SK-N-SH (cell line): ENCODE results near the gene XRRA1. TPM values are rescaled to one million over a fixed set of nuclear protein-coding genes. Genes with fewer than 3 reads are reported as not detected.

Experiments
- CTCF ChIA-PET: fragments of 300-600, 350-600 bp; formaldehyde crosslinking; extraction: SDS; loops from one replicate; lab custom pipeline; 2021; lab: Yijun Ruan, JAX
- POLR2A ChIA-PET: fragments of 350-600 bp; sonication (Branson Sonifier 250); formaldehyde crosslinking; extraction: SDS; loops from one replicate; lab custom pipeline; 2020; ENCODE audit warnings: antibody characterized with exemption, inconsistent platforms; lab: Yijun Ruan, JAX
- DNase-seq: peaks from one replicate; pipeline ENCODE4 v3.0.0; 2012
- H2AFZ ChIP-seq: fragments of 200-600 bp; sonication (generic); 2 replicates; pipeline ENCODE4 v1.8.1; 2016; ENCODE audit warnings: antibody characterized with exemption, mild to moderate bottlenecking, low read depth
- H3F3A ChIP-seq: fragments of 200-600 bp; sonication (generic); replicated peaks from 2 replicates; pipeline ENCODE3; 2016; ENCODE audit warnings: antibody characterized with exemption, mild to moderate bottlenecking; ENCODE audit not compliant: insufficient read depth
- H3K27ac ChIP-seq, 2 experiments: fragments of 200-500 bp in 1 of 2; fragments of 200-600 bp in 1 of 2; sonication (Bioruptor generic) in 1 of 2; sonication (generic), shearing (Covaris generic) in 1 of 2; 2 replicates each; pipeline versions ENCODE4 v1.5.1 to v1.6.1; 2014 to 2016; ENCODE audit warnings: low read depth in 2 of 2, inconsistent platforms in 1 of 2, low read length in 1 of 2, mild to moderate bottlenecking in 1 of 2, mixed read lengths in 1 of 2
- H3K27me3 ChIP-seq: fragments of 200-600 bp; sonication (generic), shearing (Covaris generic); 2 replicates; pipeline ENCODE4 v1.6.1; 2016; ENCODE audit warnings: mixed run types; ENCODE audit not compliant: insufficient read depth
- H3K36me3 ChIP-seq, 2 experiments: fragments of 200-500 bp in 1 of 2; fragments of 200-600 bp in 1 of 2; sonication (Bioruptor generic) in 1 of 2; sonication (generic) in 1 of 2; replicated peaks in 1 of 2; 2 replicates each; pipeline versions ENCODE3 to v1.5.1; 2014 to 2016; ENCODE audit warnings: low read length in 1 of 2, mild to moderate bottlenecking in 1 of 2; ENCODE audit not compliant: insufficient read depth in 2 of 2, control insufficient read depth in 1 of 2
- H3K4me1 ChIP-seq, 2 experiments: fragments of 200-500 bp in 1 of 2; fragments of 200-600 bp in 1 of 2; sonication (Bioruptor generic) in 1 of 2; sonication (generic), shearing (Covaris generic) in 1 of 2; 2 replicates each; pipeline versions ENCODE4 v1.5.1 to v1.6.1; 2014 to 2016; ENCODE audit warnings: low read depth in 1 of 2, low read length in 1 of 2, mixed run types in 1 of 2; ENCODE audit not compliant: insufficient read depth in 2 of 2, control insufficient read depth in 1 of 2
- H3K4me2 ChIP-seq: fragments of 200-600 bp; sonication (generic), shearing (Covaris generic); 2 replicates; pipeline ENCODE4 v1.6.1; 2017; ENCODE audit warnings: mixed run types
- H3K4me3 ChIP-seq, 2 experiments: fragments of 200-500 bp in 1 of 2; fragments of 200-600 bp in 1 of 2; sonication (Bioruptor generic) in 1 of 2; sonication (generic), shearing (Covaris generic) in 1 of 2; 2 replicates each; pipeline versions ENCODE4 v1.5.1 to v1.8.1; 2014 to 2016; ENCODE audit warnings: low read depth in 2 of 2, inconsistent platforms in 1 of 2, low read length in 1 of 2, mild to moderate bottlenecking in 1 of 2, mixed read lengths in 1 of 2, moderate library complexity in 1 of 2
- H3K79me2 ChIP-seq: fragments of 200-600 bp; sonication (generic); 2 replicates; pipeline ENCODE4 v1.8.1; 2017; ENCODE audit warnings: mild to moderate bottlenecking; ENCODE audit not compliant: insufficient read depth
- H3K9ac ChIP-seq: fragments of 200-600 bp; sonication (generic); 2 replicates; pipeline ENCODE4 v1.6.1; 2017; ENCODE audit warnings: mixed run types
- H3K9me2 ChIP-seq: fragments of 200-600 bp; sonication (generic); 2 replicates; pipeline ENCODE4 v1.6.1; 2017; ENCODE audit warnings: mixed run types
- H3K9me3 ChIP-seq: fragments of 200-600 bp; sonication (generic); 2 replicates; pipeline ENCODE4 v1.6.1; 2017; ENCODE audit warnings: mixed run types, mild to moderate bottlenecking, moderate library complexity
- H4K20me1 ChIP-seq: fragments of 200-600 bp; sonication (generic); 2 replicates; pipeline ENCODE4 v1.6.1; 2017; ENCODE audit warnings: mild to moderate bottlenecking, mixed run types; ENCODE audit not compliant: insufficient read depth
- CTCF ChIP-seq: fragments of 200-600 bp; sonication (generic); IDR thresholded peaks from 2 replicates; pipeline ENCODE4 v1.6.1; 2017; ENCODE audit warnings: antibody characterized with exemption, mild to moderate bottlenecking, moderate library complexity
- EP300 ChIP-seq, 2 experiments: IDR thresholded peaks; 2 replicates each; pipeline versions ENCODE4 v1.4.0 to v1.6.1; 2012; ENCODE audit warnings: borderline replicate concordance in 1 of 2, low read depth in 1 of 2, low read length in 1 of 2
- FOXM1 ChIP-seq: IDR thresholded peaks from 2 replicates; pipeline ENCODE4 v1.4.0; 2012; ENCODE audit warnings: low read depth, mild to moderate bottlenecking
- GABPA ChIP-seq: IDR thresholded peaks from 2 replicates; pipeline ENCODE4 v1.4.0; 2012; ENCODE audit warnings: low read depth, mild to moderate bottlenecking
- IRF3 ChIP-seq: fragments of 150-350 bp; IDR thresholded peaks from 2 replicates; pipeline ENCODE4 v1.6.1; 2016; ENCODE audit warnings: mild to moderate bottlenecking, low read depth, low read length
- JUND ChIP-seq: IDR thresholded peaks from 2 replicates; pipeline ENCODE4 v1.4.0; 2012
- MEF2A ChIP-seq: IDR thresholded peaks from 2 replicates; pipeline ENCODE4 v1.4.0; 2012; ENCODE audit warnings: low read depth, borderline replicate concordance
- NFIC ChIP-seq: IDR thresholded peaks from 2 replicates; pipeline ENCODE4 v1.4.0; 2012; ENCODE audit warnings: borderline replicate concordance
- RXRA ChIP-seq: IDR thresholded peaks from 2 replicates; pipeline ENCODE4 v1.4.0; 2012; ENCODE audit warnings: low read depth, mild to moderate bottlenecking, borderline replicate concordance
- YY1 ChIP-seq: IDR thresholded peaks from 2 replicates; pipeline ENCODE4 v1.4.0; 2012; ENCODE audit warnings: low read depth, mild to moderate bottlenecking
- whole genome bisulfite sequencing: methylation state at CpG from one replicate; pipeline ENCODE4 v1.1.6; 2017; ENCODE audit warnings: low lambda C conversion rate; 5-methylcytosine and 5-hydroxymethylcytosine counted together
- polyA plus RNA-seq, 3 experiments: library from polyadenylated mRNA; depleted of rRNA; stranded (reverse); fragments of >200 nt; gene quantifications; 2 replicates each; pipeline ENCODE4 v1.2.3, GENCODE V29; 2012
- TF ChIP-seq, protein P1 (sequence below): IDR thresholded peaks from 2 replicates; pipeline ENCODE4; 2012
- TF ChIP-seq, protein P2 (sequence below): IDR thresholded peaks from 2 replicates; pipeline ENCODE4 v1.4.0; 2012; ENCODE audit warnings: low read depth
- TF ChIP-seq, protein P3 (sequence below): IDR thresholded peaks from 2 replicates; pipeline ENCODE4 v1.4.0; 2012; ENCODE audit warnings: low read depth, borderline replicate concordance
- TF ChIP-seq, protein P4 (sequence below): IDR thresholded peaks from 2 replicates; pipeline ENCODE4 v1.4.0; 2012; ENCODE audit warnings: low read depth, borderline replicate concordance

Gene XRRA1
- polyA plus RNA-seq, 1 of the 3 experiments (the other 2 are of a cell fraction), result 12.9 TPM

DNA sequence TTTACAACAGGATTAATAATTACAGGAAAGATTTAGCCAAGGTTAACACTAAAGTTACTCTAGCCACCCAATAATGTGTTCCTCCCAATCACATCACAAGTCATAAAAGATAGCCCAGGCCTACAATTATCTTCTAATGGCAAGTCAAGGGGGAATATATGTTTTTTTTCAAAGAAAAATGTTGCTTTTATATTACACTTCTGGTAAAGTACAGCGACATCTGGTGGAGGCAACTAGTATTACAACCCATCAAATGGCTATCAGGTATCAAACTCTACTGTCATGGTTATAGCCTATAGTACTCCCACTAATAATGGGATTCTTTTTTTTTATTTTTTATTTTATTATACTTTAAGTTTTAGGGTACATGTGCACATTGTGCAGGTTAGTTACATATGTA, 71.8 kb downstream of the XRRA1 start:
- Histone ChIP-seq H3K4me1 (no peaks in the 10 kb centered on the region), H4K20me1 (no peaks in the 10 kb centered on the region), H3K79me2 (no peaks in the 10 kb centered on the region)
- TF ChIP-seq YY1 (no peak), CTCF (peak; percentile 65), MEF2A (no peak)
- TF ChIP-seq, all 33 proteins: peak for 1
- Histone ChIP-seq H3K4me3 (no peak overlapping the region), H3K27ac (no peak overlapping the region), H3F3A (no peaks in the 10 kb centered on the region), H3K4me2 (no peak overlapping the region), H2AFZ (no peak overlapping the region), H3K36me3 (peaks cover 13 to 22% of the 10 kb centered on the region in 2 experiments), H3K9me2 (no peaks in the 10 kb centered on the region), H3K9me3 (peaks cover 5% of the 10 kb centered on the region; the same call in 1 of the 2 replicates), H3K9ac (no peak overlapping the region), H3K27me3 (no peaks in the 10 kb centered on the region)
- CTCF ChIA-PET, result no interaction called here
- DNase-seq, result no peak
- POLR2A ChIA-PET, result no interaction called here
- WGBS, result 100% methylated on average over 1 of the region's 1 CpG

DNA sequence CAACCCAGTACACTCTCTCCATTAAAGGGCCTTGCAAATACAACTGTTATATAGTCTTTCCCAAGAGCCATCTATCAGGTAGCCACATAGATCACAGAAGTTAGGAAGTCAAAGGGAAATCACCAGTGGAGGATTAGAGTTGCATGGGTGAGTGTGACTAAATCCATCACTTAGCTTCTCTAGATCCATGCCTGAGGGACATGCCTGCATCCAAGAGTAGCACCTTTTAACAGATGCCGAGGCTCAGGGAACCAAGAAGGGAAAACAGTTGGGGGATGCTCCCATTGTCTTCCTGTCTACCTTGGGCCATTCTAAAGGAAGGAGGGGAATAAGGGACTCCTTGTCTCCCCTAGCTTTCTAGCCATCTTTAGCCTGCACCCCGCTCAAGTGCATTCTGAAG, 77.9 kb downstream of the XRRA1 start:
- TF ChIP-seq, protein P1, sequence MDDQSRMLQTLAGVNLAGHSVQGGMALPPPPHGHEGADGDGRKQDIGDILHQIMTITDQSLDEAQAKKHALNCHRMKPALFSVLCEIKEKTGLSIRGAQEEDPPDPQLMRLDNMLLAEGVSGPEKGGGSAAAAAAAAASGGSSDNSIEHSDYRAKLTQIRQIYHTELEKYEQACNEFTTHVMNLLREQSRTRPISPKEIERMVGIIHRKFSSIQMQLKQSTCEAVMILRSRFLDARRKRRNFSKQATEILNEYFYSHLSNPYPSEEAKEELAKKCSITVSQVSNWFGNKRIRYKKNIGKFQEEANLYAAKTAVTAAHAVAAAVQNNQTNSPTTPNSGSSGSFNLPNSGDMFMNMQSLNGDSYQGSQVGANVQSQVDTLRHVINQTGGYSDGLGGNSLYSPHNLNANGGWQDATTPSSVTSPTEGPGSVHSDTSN, result no peak
- TF ChIP-seq, protein P2, sequence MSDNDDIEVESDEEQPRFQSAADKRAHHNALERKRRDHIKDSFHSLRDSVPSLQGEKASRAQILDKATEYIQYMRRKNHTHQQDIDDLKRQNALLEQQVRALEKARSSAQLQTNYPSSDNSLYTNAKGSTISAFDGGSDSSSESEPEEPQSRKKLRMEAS, result no peak
- TF ChIP-seq, protein P3, sequence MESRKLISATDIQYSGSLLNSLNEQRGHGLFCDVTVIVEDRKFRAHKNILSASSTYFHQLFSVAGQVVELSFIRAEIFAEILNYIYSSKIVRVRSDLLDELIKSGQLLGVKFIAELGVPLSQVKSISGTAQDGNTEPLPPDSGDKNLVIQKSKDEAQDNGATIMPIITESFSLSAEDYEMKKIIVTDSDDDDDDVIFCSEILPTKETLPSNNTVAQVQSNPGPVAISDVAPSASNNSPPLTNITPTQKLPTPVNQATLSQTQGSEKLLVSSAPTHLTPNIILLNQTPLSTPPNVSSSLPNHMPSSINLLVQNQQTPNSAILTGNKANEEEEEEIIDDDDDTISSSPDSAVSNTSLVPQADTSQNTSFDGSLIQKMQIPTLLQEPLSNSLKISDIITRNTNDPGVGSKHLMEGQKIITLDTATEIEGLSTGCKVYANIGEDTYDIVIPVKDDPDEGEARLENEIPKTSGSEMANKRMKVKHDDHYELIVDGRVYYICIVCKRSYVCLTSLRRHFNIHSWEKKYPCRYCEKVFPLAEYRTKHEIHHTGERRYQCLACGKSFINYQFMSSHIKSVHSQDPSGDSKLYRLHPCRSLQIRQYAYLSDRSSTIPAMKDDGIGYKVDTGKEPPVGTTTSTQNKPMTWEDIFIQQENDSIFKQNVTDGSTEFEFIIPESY, result no peak
- no peak for TF ChIP-seq CTCF
- no peak for TF ChIP-seq GABPA
- no peak for TF ChIP-seq JUND
- no peak for TF ChIP-seq EP300 (IDR thresholded peaks at IDR 0.05; ENCODE audit: borderline replicate concordance in 1 of 2, low read depth in 1 of 2, low read length in 1 of 2)
- no peak for TF ChIP-seq RXRA
- TF ChIP-seq, protein P4, sequence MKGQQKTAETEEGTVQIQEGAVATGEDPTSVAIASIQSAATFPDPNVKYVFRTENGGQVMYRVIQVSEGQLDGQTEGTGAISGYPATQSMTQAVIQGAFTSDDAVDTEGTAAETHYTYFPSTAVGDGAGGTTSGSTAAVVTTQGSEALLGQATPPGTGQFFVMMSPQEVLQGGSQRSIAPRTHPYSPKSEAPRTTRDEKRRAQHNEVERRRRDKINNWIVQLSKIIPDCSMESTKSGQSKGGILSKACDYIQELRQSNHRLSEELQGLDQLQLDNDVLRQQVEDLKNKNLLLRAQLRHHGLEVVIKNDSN, result no peak
- no peak for TF ChIP-seq NFIC
- TF ChIP-seq IRF3, result no peak
- no peak for TF ChIP-seq FOXM1
- no peak for TF ChIP-seq YY1
- POLR2A ChIA-PET, result no interaction called here
- H3K4me3 ChIP-seq, result no peak overlapping the region; a peak in 1 of 4 replicates
- H3K9me3 ChIP-seq, result peaks cover 42% of the 10 kb centered on the region
- no peaks in the 10 kb centered on the region for H3K4me1 ChIP-seq
- H3K27ac ChIP-seq, result no peak overlapping the region
- H3K36me3 ChIP-seq, result peaks cover 22 to 63% of the 10 kb centered on the region in 2 experiments
- no peak overlapping the region for H3K4me2 ChIP-seq
- peaks cover 10% of the 10 kb centered on the region for H3F3A ChIP-seq
- H4K20me1 ChIP-seq, result no peaks in the 10 kb centered on the region
- H3K27me3 ChIP-seq, result no peaks in the 10 kb centered on the region
- DNase-seq, result no peak
- H3K9me2 ChIP-seq, result no peaks in the 10 kb centered on the region
- WGBS, result 100% methylated on average over 2 of the region's 2 CpGs
- H3K79me2 ChIP-seq, result peaks cover 4% of the 10 kb centered on the region; the same call in 1 of the 2 replicates
- CTCF ChIA-PET, result no interaction called here
- H3K9ac ChIP-seq, result no peak overlapping the region
- H2AFZ ChIP-seq, result no peak overlapping the region
